ENCODE measurements around the gene BAZ2B.

The BAZ2B gene

DNA sequence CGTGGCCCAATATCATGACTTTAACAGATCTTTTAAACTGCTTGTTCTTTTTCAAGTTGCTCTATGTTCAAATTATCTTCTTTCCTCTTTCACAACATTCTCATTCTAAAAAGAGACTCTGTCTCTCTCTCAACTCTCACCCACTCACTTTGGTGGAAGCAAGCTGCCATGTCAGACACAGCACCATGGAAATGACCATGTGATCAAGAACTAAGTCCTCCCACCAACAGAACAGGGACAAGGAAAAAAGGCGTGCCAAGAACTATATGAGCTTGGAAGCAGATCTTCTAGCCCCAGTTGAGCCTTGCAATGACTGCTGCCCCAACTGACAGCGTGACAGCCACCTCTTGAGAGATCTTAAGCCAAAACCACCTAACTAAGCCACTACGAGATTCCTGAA is 23.9 kb downstream of the BAZ2B start:
- no peak overlapping the region for H3K27ac ChIP-seq
- no peak for TF ChIP-seq ZFX (IDR thresholded peaks at IDR 0.05)
- TF ChIP-seq, protein P1, sequence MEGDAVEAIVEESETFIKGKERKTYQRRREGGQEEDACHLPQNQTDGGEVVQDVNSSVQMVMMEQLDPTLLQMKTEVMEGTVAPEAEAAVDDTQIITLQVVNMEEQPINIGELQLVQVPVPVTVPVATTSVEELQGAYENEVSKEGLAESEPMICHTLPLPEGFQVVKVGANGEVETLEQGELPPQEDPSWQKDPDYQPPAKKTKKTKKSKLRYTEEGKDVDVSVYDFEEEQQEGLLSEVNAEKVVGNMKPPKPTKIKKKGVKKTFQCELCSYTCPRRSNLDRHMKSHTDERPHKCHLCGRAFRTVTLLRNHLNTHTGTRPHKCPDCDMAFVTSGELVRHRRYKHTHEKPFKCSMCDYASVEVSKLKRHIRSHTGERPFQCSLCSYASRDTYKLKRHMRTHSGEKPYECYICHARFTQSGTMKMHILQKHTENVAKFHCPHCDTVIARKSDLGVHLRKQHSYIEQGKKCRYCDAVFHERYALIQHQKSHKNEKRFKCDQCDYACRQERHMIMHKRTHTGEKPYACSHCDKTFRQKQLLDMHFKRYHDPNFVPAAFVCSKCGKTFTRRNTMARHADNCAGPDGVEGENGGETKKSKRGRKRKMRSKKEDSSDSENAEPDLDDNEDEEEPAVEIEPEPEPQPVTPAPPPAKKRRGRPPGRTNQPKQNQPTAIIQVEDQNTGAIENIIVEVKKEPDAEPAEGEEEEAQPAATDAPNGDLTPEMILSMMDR (conservative IDR thresholded peaks at IDR 0.05), result no peak

DNA sequence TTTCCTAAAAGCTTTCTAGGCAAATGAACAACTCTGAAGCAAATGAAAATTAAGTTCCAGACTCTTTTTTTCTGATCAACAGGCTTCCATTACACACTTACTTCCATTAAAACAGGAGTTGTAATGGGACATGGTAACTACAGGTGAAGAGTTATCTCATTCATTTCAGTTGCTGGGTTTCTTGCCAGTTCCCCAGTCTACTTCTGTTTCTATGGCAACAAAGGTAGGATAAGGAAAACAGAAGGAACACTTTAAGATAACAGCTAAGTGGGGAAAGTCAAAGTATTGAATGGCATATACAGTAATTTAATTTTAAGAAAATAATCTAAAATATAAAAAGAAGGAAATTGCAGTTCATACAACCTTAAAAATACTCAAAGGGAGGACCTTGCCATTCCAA is 25.1 kb downstream of the BAZ2B start:
- no peak overlapping the region for H3K27ac ChIP-seq
- TF ChIP-seq, protein P1 (conservative IDR thresholded peaks at IDR 0.05), result no peak
- TF ChIP-seq ZFX (IDR thresholded peaks at IDR 0.05), result no peak

DNA sequence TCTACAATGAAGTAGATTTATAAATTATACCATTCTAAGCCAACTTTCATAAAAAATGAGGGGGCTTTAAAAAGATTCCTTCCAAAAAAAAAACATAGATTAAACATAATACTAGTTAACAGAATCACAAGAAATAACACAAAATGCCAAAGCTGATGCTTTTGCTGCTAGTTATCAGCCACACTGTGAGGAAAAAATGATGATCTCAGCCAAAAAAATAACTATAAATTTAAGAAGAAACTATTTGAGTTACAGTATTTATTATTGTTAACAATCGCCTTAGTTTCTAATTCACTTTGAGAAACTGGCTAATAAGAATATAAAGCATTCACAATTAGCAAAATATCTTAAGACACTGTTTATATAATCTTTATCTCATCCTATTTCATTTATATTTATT is 27.1 kb downstream of the BAZ2B start:
- TF ChIP-seq ZFX (IDR thresholded peaks at IDR 0.05), result no peak
- TF ChIP-seq, protein P1 (conservative IDR thresholded peaks at IDR 0.05), result no peak
- no peak overlapping the region for H3K27ac ChIP-seq

DNA sequence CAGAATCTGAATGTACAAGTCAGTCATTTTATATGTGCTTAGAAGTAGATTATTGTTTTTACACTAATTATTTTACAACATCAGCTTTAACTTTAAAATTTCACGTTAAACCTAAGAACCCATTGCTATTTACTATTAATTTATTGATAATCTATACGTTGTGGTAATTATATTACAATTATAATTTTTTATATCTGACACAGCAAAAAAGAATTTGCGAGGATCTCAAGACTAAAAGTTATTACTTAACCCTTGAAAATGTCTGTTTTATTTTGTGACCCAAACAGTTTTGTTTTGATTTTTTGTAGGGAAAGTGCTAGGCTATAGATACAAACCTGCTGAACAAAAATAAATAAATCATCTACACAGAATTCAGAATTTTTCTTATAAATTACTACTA is 30.3 kb downstream of the BAZ2B start:
- TF ChIP-seq, protein P1 (conservative IDR thresholded peaks at IDR 0.05), result no peak
- TF ChIP-seq ZFX (IDR thresholded peaks at IDR 0.05), result no peak
- H3K27ac ChIP-seq, result no peak overlapping the region

- H3K27ac ChIP-seq, result no peak overlapping the region
- TF ChIP-seq, protein P1 (conservative IDR thresholded peaks at IDR 0.05), result no peak
- no peak for TF ChIP-seq ZFX (IDR thresholded peaks at IDR 0.05)
Observed at GRCh38 chr2:159585622-159586021, 30.7 kb downstream of the BAZ2B start.

GRCh38 chr2:159584796-159585195 is 31.6 kb downstream of the BAZ2B start:
- TF ChIP-seq, protein P1 (conservative IDR thresholded peaks at IDR 0.05), result no peak
- TF ChIP-seq ZFX (IDR thresholded peaks at IDR 0.05), result no peak
- no peak overlapping the region for H3K27ac ChIP-seq

DNA sequence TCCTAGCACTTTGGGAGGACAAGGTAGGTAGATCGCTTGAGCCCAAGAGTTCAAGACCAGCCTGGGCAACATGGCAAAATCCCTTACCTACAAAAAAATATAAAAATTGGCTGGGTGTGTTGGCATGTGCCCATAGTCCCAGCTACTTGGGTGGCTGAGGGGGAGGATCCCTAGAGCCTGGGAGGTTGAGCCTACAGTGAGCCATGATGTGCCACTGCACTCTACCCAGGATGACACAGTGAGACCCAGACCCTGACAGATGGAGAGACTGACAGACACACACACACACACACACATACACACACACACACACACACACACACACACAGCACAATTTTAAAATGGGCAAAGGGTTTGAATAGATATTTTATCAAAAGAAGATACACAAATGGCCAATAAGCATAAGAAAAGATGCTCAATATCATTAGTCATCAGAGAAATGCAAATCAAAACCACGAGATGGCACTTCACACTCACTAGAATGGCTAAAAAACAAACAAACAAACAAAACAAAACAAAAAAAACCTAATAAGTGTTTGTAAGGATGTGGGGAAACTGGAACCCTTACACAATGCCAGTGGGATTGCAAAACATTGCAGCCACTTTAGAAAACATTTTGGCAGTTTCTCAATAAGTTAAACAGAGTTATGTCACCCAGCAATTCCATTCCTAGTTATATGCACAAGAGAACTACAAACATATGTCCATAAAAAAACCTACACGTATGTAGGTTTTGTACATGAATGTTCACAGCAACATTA is 42.3 kb downstream of the BAZ2B start:
- TF ChIP-seq, protein P1 (conservative IDR thresholded peaks at IDR 0.05), result no peak
- no peak for TF ChIP-seq ZFX (IDR thresholded peaks at IDR 0.05)
- no peak overlapping the region for H3K27ac ChIP-seq

All from C4-2B (cell line).